ENCODE data around the gene ZNF573. TPM values are rescaled to one million over a fixed set of nuclear protein-coding genes. Genes with fewer than 3 reads are reported as not detected.
"Not testable (repeated sequence)": the region's sequence is repeated elsewhere in the genome, so short reads cannot be mapped to it uniquely, and the experiment has no call there.

ZNF573 gene
- total RNA-seq, 1 experiment from 2014 or later: 12.4 TPM

GRCh38 chr19:37763488-37763887, 15.9 kb downstream of the ZNF573 start:
- H3K27me3 Mint-ChIP-seq (ENCODE audit: low read depth): no peaks in the 10 kb centered on the region
- ATAC-seq (no peak), DNase-seq (ENCODE audit: low spot score) (no peak)
- H3K4me3 Mint-ChIP-seq: no peak overlapping the region
- H3K36me3 Mint-ChIP-seq: peaks cover 20% of the 10 kb centered on the region
- no peak overlapping the region for H3K27ac Mint-ChIP-seq
- TF ChIP-seq PREB (CRISPR knock-in tag; IDR thresholded peaks at IDR 0.05; ENCODE audit: borderline replicate concordance) (no peak), ZNF423 (CRISPR knock-in tag; IDR thresholded peaks at IDR 0.05) (no peak), TEAD4 (CRISPR knock-in tag; IDR thresholded peaks at IDR 0.05) (no peak), ZNF396 (CRISPR knock-in tag; IDR thresholded peaks at IDR 0.05; ENCODE audit: borderline replicate concordance) (no peak), ZNF138 (CRISPR knock-in tag; conservative IDR thresholded peaks at IDR 0.05) (no peak), ZSCAN18 (CRISPR knock-in tag; IDR thresholded peaks at IDR 0.05) (no peak), ZNF416 (CRISPR knock-in tag; IDR thresholded peaks at IDR 0.05) (no peak), SOX15 (CRISPR knock-in tag; IDR thresholded peaks at IDR 0.05) (no peak), OVOL2 (CRISPR knock-in tag; IDR thresholded peaks at IDR 0.05; ENCODE audit: borderline replicate concordance) (no peak), ARID4B (CRISPR knock-in tag; IDR thresholded peaks at IDR 0.05; ENCODE audit: borderline replicate concordance) (no peak), ZNF317 (CRISPR knock-in tag; IDR thresholded peaks at IDR 0.05; ENCODE audit: borderline replicate concordance, low read depth) (no peak), ZMAT4 (CRISPR knock-in tag; IDR thresholded peaks at IDR 0.05) (no peak), ESRRA (CRISPR knock-in tag; IDR thresholded peaks at IDR 0.05; ENCODE audit: borderline replicate concordance) (no peak), SP1 (CRISPR knock-in tag; conservative IDR thresholded peaks at IDR 0.05) (no peak)
- H3K4me1 Mint-ChIP-seq: no peaks in the 10 kb centered on the region
- POLR2A ChIA-PET: no interaction called here
- CTCF ChIA-PET: no interaction called here
- H3K9me3 Mint-ChIP-seq: no peaks in the 10 kb centered on the region

- CTCF ChIA-PET; H3K27ac Mint-ChIP-seq; H3K27me3 Mint-ChIP-seq (ENCODE audit: low read depth); DNase-seq (ENCODE audit: low spot score); H3K9me3 Mint-ChIP-seq; H3K4me3 Mint-ChIP-seq; H3K4me1 Mint-ChIP-seq; ATAC-seq: not testable (repeated sequence)
- peaks cover 15% of the 10 kb centered on the region for H3K36me3 Mint-ChIP-seq
- POLR2A ChIA-PET: interaction anchor here (0.7 kb wide), 1 partner anchor 73 kb away, joined by 3 read pairs; no protein-coding TSS in a partner anchor
Observed at GRCh38 chr19:37757683-37758082, 21.7 kb downstream of the ZNF573 start.

GRCh38 chr19:37738371-37738770, 41.0 kb downstream of the ZNF573 start:
- Mint-ChIP-seq H3K9me3 (peaks cover 50% of the 10 kb centered on the region), H3K27ac (no peak overlapping the region), H3K4me3 (no peak overlapping the region), H3K36me3 (peaks cover 52% of the 10 kb centered on the region), H3K4me1 (no peaks in the 10 kb centered on the region), H3K27me3 (ENCODE audit: low read depth) (no peaks in the 10 kb centered on the region; the same call in 1 of the 2 replicates)
- DNase-seq (ENCODE audit: low spot score) (no peak), ATAC-seq (no peak)
- POLR2A ChIA-PET: no interaction called here
- CTCF ChIA-PET: no interaction called here
- TF ChIP-seq ZNF512 (CRISPR knock-in tag; IDR thresholded peaks at IDR 0.05; ENCODE audit: borderline replicate concordance) (no peak), ARID4B (CRISPR knock-in tag; IDR thresholded peaks at IDR 0.05; ENCODE audit: borderline replicate concordance) (no peak), TCF7 (CRISPR knock-in tag; IDR thresholded peaks at IDR 0.05; ENCODE audit: low read depth) (no peak), SOX15 (CRISPR knock-in tag; IDR thresholded peaks at IDR 0.05) (no peak), E2F5 (CRISPR knock-in tag; IDR thresholded peaks at IDR 0.05) (no peak), FOXK1 (CRISPR knock-in tag; IDR thresholded peaks at IDR 0.05) (no peak)

All from WTC11 (cell line).